ENCODE results near the gene PLEKHB2. TPM values are rescaled to one million over a fixed set of nuclear protein-coding genes. Genes with fewer than 3 reads are reported as not detected.

PLEKHB2 gene
- total RNA-seq, 1 donor from 2014 or later, result 33.6 TPM

GRCh38 chr2:131092458-131093005, 12.6 kb upstream of the PLEKHB2 start:
- intact Hi-C loops (cut with micrococcal nuclease), result loop anchor here (1.0 to 5.0 kb wide), 6 partner anchors 13 to 1214 kb away; partner anchors contain the start of genes IMP4, MZT2A and PLEKHB2
- Mint-ChIP-seq H3K9me3 (no peaks in the 10 kb centered on the region), H3K36me3 (ENCODE audit: low read depth) (peaks cover 25% of the 10 kb centered on the region), H3K27ac (peak overlapping the region; percentile 82), H3K4me3 (peak overlapping the region; percentile 83), H3K27me3 (no peaks in the 10 kb centered on the region), H3K4me1 (peaks cover 22% of the 10 kb centered on the region)
- ChIA-PET CTCF (interaction anchor here (1.3 to 1.9 kb wide), 2 partner anchors 12 to 400 kb away, joined by 3 to 5 read pairs; no protein-coding TSS in a partner anchor), POLR2A (interaction anchor here (1.2 to 3.5 kb wide), 5 partner anchors 12 to 751 kb away, joined by 6 to 82 read pairs (median 7); partner anchors contain the start of genes MZT2A and PLEKHB2)
- no peak for DNase-seq
- TF ChIP-seq CTCF (IDR thresholded peaks at IDR 0.05), result no peak
- ATAC-seq (ENCODE audit: low read depth), result no peak

- intact Hi-C loops (cut with micrococcal nuclease), result loop anchor here (1.0 to 5.0 kb wide), 6 partner anchors 12 to 1214 kb away; partner anchors contain the start of genes IMP4, MZT2A and PLEKHB2
- POLR2A ChIA-PET, result interaction anchor here (1.2 to 3.5 kb wide), 6 partner anchors 11 to 912 kb away, joined by 3 to 82 read pairs (median 6); partner anchors contain the start of genes MZT2A, PLEKHB2 and SMPD4
Measured at GRCh38 chr2:131093006-131093695, 12.0 kb upstream of the PLEKHB2 start, which contains the start of gene FAM168B. TSS of gene FAM168B (minus strand) at chr2:131093460. CDS start at chr2:131082646, 10,814 bp downstream.

GRCh38 chr2:131093696-131094462, 11.3 kb upstream of the PLEKHB2 start:
- H3K9me3 Mint-ChIP-seq, result no peaks in the 10 kb centered on the region
- TF ChIP-seq CTCF (IDR thresholded peaks at IDR 0.05), result no peak
- H3K4me1 Mint-ChIP-seq, result peaks cover 20% of the 10 kb centered on the region
- DNase-seq (peak; percentile 16), ATAC-seq (ENCODE audit: low read depth) (peak; percentile 81)
- H3K36me3 Mint-ChIP-seq (ENCODE audit: low read depth), result peaks cover 12% of the 10 kb centered on the region
- H3K27me3 Mint-ChIP-seq, result no peaks in the 10 kb centered on the region
- ChIA-PET CTCF (interaction anchor here (1.1 to 1.9 kb wide), 2 partner anchors 11 kb away, joined by 3 to 5 read pairs; partner anchors contain the start of gene PLEKHB2), POLR2A (interaction anchor here (1.2 to 3.5 kb wide), 6 partner anchors 10 to 912 kb away, joined by 3 to 82 read pairs (median 6); partner anchors contain the start of genes MZT2A, PLEKHB2 and SMPD4)
- peak overlapping the region; percentile 97 for H3K4me3 Mint-ChIP-seq
- H3K27ac Mint-ChIP-seq, result peak overlapping the region; percentile 98
- intact Hi-C loops (cut with micrococcal nuclease), result loop anchor here (1.0 to 5.0 kb wide), 6 partner anchors 11 to 1215 kb away; partner anchors contain the start of genes IMP4, MZT2A and PLEKHB2

More at GRCh38 chr2:131093006-131093695, 12.0 kb upstream of the PLEKHB2 start, which contains the start of gene FAM168B:
- peak; percentile 78 for ATAC-seq (ENCODE audit: low read depth)
- CTCF ChIA-PET, result interaction anchor here (1.3 to 1.9 kb wide), 2 partner anchors 11 to 400 kb away, joined by 3 to 5 read pairs; no protein-coding TSS in a partner anchor
- H3K4me3 Mint-ChIP-seq, result peak within 1 kb of the TSS; percentile 97
- H3K4me1 Mint-ChIP-seq, result peaks cover 22% of the 10 kb centered on the region
- H3K9me3 Mint-ChIP-seq, result no peaks in the 10 kb centered on the region
- H3K36me3 Mint-ChIP-seq (ENCODE audit: low read depth), result peaks cover 18% of the 10 kb centered on the region
- peak; percentile 96 for DNase-seq
- peak within 1 kb of the TSS; percentile 98 for H3K27ac Mint-ChIP-seq
- TF ChIP-seq CTCF (IDR thresholded peaks at IDR 0.05), result no peak
- H3K27me3 Mint-ChIP-seq, result no peaks in the 10 kb centered on the region

GRCh38 chr2:131094463-131095281, 10.5 kb upstream of the PLEKHB2 start:
- Mint-ChIP-seq H3K27ac (peak overlapping the region; percentile 98), H3K36me3 (ENCODE audit: low read depth) (peaks cover 8% of the 10 kb centered on the region), H3K27me3 (no peaks in the 10 kb centered on the region), H3K4me1 (peaks cover 20% of the 10 kb centered on the region), H3K4me3 (peak overlapping the region; percentile 97), H3K9me3 (no peaks in the 10 kb centered on the region)
- CTCF ChIA-PET, result interaction anchor here (1.1 kb wide), 1 partner anchor 10 kb away, joined by 3 read pairs; the partner anchor contains the start of gene PLEKHB2
- POLR2A ChIA-PET, result interaction anchor here (3.5 kb wide), 1 partner anchor 10 kb away, joined by 82 read pairs; the partner anchor contains the start of gene PLEKHB2
- TF ChIP-seq CTCF (IDR thresholded peaks at IDR 0.05), result no peak
- ATAC-seq (ENCODE audit: low read depth), result no peak
- DNase-seq, result no peak
- intact Hi-C loops (cut with micrococcal nuclease), result loop anchor here (5.0 kb wide), 1 partner anchor 267 kb away; no protein-coding TSS in a partner anchor
